Left renal pelvis (tissue), 4 donors: ENCODE data around the gene SUSD5. TPM values are rescaled to one million over a fixed set of nuclear protein-coding genes. Genes with fewer than 3 reads are reported as not detected.
A peak's percentile ranks its signal among the peaks of the same experiment; 100 is the strongest.
"Not testable (repeated sequence)": the region's sequence is repeated elsewhere in the genome, so short reads cannot be mapped to it uniquely, and the experiment has no call there.

ENCODE experiments used
- DNase-seq, 4 donors: peaks; one replicate each; pipeline ENCODE4 v3.0.0-alpha.2; 2013; ENCODE audit warnings: low read depth in 4 of 4, low spot score in 3 of 4
- polyA plus RNA-seq, 4 donors: library from polyadenylated mRNA; unstranded; fragments of 120-200 nt; gene quantifications; one replicate each; pipeline ENCODE4 v1.2.1, GENCODE V29; 2013; ENCODE audit not compliant: insufficient read length in 4 of 4

The SUSD5 gene
- polyA plus RNA-seq, 4 donors: 4.1 to 53.4 (median 8.4) TPM

DNA sequence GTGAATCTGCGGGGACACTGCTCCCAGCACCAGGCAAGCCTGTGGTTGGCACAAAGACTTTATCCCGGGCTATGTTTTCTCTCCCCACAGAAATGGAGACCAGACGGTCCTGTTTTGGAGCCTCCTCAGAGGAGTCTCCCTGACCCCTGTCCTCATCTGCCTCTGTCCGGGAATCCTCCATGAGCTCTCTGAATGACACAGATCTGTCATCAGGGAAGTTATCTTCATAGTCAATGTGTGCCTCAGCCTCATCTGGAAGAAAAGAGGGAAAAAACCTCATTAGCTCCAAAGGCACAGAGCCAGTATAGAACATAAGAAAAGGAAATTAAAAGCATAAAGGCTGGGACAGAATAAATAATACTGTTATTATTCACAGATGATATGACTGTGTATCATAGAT is 64.8 kb downstream of the SUSD5 start:
- DNase-seq: no peak

DNA sequence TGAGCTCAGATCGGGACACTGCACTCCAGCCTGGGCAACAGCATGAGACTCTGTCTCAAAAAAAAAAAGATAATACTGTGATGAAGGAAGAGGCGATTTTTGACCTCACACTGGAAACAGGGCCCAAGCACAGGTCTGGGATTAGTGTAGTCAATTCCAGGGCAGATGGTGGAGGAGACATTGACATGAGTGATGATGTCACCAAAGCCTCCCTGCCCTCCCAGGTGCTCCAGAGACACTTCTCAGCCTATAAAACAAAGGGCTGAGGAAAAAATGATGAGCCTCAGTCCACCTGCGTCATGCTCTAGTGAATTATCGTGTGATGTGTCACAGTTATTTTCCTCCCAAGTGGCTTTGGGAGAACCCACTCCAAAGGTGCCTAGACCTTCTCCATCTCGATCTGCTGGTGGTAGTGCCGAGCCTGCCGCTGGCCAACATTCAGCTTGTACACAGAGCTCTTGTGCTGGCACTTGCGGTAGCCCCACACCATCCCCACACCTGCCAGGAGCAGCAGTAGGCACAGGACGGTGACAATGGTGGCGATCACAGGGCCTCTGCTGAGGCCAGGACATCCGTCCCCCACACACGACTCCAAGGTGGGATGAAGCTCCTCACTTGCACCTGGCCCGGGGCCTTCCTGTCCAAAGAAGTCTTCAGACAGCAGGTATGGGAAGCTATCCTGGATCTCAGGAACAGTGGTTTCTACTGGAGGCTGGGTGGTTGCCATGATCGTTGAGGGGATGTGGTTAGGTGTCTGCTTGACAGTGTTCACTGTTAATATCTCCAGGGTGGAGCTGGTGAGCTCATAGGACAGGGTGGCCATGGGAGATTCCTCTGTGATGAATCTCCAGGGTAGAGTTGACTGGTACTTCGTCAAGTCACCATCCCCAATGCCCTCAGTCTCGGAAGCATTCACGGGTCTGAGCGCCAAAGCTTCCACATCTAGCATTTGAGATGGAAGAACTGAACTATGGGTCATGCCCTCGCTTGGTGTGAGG is 65.9 kb downstream of the SUSD5 start:
- no peak for DNase-seq

DNA sequence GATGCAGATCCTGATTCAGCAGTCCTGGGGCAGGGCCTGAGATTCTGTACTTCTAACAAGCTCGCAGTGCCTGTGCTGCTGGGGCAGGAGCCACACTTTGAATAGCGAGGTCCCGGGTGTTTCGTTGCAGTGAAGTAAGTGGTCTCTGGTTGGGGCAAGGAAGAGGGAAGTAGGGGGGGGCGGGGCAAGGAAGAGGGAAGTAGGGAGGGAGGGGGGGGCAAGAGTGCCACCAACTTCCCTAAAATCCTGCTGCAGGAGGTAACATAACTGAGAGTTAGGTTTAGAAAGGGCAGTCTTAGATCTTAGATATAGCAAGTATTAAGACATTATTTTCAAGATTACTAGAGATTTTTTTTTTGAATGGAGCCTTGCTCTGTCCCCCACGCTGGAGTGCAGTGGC is 69.3 kb downstream of the SUSD5 start:
- DNase-seq: no peak

GRCh38 chr3:33146791-33147445 is 71.7 kb downstream of the SUSD5 start:
- DNase-seq: no peak

DNA sequence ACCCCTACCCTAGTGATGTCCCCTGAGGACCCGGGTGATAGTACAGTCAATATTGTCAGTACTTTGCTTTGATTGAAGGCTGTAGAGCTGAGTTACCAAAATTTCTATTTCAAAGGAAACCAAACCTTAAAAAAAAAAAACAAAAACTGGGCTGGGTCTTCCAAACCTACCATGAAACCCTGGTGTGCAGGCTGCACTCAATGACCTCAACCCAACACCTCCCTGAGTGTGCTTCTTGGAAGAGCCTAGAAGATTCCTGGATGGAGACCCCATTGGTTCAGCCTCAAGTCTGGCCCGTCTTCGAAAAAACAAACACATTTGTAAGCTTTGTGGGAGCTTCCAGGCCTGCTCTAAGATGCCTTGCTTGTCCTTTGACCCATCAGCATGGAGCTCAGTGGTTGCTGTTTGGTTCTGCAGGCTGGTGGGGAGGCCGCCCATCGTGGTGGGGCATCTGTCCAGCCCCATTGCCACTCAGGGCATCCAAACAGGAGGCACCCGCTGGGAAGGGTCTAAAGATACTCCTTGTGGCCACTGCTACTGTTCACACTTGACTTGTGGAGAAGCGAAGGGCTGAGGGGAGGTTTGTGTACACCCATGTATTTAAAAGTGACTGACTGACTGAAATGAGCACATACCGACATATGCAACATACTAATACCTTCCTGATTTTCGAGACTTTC is 72.6 kb downstream of the SUSD5 start:
- DNase-seq: no peak

DNA sequence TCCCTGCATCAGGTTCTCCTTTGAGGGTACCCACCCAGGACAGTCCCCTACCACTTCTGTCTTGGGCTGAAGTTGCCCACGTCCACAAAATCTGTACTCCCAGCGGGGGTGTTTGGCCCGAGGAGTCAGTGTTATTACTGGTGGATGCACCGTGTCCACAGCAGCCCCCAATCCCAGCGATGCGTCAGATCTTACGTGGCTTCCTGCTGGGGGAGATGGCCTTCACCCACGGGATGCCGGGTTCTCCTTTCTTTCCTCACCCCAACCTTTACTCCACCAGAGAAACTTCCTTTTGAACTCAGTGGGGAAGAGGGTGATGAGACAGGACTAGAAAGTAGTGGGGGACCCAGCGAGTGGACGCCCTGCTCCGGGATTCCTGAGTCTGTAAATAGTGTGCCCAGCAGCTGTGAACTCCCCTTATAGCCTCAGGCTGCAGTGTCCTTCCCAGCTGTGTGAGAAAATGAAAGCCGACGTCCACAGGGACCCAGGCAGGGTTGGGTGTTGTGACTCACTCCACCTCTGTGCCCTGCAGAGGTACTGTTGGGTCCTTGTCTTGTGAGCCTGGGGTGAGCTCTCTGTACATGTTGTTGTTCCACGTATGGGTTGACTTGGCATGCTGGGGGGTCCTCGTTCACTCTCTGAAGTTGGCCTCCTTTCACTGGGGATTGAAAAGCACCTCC is 73.2 kb downstream of the SUSD5 start:
- DNase-seq: no peak

GRCh38 chr3:33144433-33144832 is 74.2 kb downstream of the SUSD5 start:
- DNase-seq: no peak

GRCh38 chr3:33141006-33141405 is 77.6 kb downstream of the SUSD5 start:
- no peak for DNase-seq

DNA sequence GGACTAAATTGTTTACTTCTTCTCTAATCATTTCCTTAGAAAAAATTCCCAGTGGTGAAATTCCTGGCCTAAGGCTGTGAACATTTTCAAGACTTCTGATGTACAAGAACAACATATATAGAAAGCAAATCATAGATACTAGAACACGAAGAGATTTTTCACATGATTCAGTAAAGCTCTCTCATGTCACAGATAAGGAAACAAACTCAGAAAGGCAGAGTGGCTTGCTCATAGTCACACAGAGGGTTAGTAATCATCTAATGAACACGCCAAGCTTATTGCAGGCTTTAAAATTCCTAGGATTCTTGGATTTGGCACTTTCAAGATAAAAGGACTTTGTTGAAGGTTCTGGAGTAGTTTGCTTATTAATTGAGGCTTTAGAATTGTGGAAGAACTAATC is 78.6 kb downstream of the SUSD5 start:
- DNase-seq: no peak

GRCh38 chr3:33139006-33139623 is 79.5 kb downstream of the SUSD5 start:
- DNase-seq: not testable (repeated sequence)

DNA sequence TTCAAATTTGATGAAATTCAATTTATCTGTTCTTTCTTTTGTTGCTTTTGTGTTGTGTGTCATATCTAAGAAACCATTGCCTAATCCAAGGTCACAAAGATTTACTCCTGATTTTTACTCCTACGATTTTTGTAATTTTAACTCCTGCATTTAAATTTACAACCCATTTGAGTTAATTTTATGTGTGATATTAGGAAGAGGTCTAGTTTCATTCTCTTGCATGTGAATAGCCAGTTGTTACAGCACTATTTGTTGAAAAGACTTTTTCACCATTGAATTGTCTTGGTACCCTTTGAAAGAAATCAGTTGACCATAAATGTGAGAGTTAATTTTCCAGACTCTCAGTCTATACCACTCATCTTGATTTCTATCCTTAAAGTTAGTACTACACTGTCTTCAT is 80.9 kb downstream of the SUSD5 start:
- DNase-seq: no peak

DNA sequence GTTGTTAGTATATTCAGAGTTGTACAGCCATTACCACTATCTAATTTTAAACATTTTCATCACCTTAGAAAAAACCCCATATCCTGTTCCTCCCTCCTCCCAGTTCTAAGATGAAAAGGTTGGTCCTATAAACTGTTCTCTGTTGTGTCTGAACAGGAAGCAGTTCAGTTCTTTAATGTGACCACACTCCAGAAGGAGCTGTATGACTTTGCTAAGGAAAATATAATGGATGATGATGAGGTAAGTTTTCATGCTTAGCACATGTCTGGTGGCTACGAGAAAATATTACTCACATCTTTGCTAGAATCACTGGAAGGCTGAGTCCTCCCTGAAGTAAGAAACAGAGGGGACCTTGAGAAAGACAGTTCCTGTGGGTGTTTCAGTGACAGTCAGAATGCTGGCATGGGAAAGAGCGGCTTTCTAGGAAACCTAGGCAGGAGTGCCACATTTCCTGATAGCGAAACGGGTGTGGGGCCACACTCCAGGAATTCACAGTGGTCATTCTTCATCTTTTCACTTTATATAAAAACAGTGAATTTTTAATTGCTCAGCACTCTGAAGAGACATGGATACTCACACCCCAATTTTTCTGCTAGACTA is 84.5 kb downstream of the SUSD5 start:
- no peak for DNase-seq

DNA sequence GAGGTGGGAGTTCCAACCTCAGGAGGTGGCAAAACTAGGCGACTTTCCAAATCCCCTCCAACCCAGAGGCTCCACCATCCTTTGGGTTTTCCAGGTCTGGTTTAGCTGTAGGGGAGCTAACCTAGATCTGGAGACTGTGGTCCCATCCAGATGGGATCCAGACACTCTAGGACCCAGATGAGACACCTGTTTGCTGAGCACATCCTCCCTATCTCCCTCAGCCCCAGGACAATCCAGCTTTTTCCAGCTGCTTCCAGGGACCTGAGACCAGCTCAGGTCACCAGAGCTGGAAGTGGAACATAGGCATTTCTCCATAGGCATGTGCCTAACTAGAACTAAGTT is 86.6 kb downstream of the SUSD5 start:
- no peak for DNase-seq

DNA sequence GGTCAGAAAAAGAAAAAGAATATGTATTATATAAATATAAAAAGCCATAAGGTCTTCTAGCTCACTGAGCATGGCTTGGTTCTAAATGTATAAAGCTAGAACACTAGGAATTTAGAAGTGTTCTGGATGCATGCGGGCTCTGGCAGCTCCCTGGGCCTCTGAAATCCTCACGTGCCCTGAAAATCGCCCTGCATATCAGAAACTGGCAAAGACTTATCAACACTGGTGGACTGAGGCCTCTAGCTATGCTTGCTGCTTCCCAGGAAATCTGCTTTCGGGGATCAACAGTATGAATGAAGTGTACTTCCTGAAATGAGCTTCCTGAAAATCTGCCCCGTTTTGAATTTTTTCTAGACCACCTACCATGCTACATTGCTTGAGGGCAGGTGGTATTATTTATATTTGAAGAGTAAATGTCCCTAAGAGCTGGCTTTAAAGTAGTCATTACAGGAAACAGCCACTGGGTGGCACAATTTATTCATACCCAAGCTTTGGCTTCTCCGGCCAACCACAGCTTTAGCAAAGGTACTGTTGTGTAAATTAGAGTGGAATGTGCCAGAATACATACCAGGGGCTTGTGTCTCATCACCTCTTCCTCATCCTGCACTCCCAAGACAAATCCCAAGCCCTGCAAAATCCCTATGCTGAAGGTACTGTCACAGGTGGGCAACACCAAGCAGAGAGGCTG is 87.1 kb downstream of the SUSD5 start:
- DNase-seq: peak in 1 of 4 donors; percentile 49

DNA sequence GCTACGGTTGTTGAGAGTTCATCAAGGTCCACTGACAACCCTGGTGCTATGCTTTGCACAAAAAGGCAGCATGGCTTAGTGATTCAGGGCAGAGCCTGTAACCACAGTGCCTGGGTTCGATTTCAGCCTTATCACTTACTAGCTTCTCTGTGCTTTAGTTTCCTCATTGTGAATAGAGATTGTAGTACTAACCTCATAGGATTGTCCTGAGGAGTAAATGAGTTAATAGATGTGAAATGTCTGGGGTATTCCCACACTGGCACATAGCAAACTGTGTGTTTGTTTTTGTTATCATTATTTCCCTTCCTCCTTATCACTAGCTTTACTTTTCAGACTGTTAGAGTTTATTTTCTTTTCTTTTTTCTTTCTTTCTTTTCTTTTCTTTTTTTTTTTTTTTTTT is 88.5 kb downstream of the SUSD5 start:
- DNase-seq: no peak

GRCh38 chr3:33128706-33129105 is 89.9 kb downstream of the SUSD5 start:
- DNase-seq: no peak

DNA sequence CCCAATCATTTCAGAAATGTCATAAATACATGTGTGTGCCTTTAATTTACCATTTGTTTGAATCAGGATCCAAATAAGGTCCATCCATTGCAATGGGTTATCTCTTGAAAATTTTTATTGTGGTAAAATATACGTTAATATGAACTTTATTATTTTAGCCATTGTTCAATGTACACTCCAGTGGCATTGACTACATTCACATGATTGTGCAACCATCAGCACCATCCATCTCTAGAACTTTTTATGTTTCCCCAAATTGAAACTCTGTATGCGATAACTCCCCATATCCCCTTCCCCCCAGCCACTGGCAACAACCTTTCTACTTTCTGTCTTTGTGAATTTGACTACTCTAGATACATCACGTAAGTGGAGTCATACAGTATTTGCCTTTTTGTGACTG is 92.8 kb downstream of the SUSD5 start:
- no peak for DNase-seq

GRCh38 chr3:33124638-33125037 is 94.0 kb downstream of the SUSD5 start:
- DNase-seq: no peak

DNA sequence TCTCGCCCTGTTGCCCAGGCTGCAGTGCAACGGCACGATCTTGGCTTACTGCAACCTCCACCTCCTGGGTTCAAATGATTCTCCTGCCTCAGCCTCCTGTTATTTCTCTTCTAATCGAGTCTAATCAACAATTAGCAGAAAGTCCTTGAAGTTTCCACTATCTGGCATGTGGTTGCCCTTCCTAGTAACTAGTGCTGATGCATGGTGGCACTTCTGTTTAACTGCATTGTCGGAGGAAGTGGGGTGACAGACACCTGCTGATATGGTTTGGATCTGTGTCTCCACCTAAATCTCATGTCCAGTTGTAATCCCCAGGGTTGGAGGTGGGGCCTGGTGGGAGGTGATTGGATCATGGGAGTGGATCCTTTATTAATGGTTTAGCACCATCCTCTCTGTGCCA is 95.6 kb downstream of the SUSD5 start:
- DNase-seq: no peak

DNA sequence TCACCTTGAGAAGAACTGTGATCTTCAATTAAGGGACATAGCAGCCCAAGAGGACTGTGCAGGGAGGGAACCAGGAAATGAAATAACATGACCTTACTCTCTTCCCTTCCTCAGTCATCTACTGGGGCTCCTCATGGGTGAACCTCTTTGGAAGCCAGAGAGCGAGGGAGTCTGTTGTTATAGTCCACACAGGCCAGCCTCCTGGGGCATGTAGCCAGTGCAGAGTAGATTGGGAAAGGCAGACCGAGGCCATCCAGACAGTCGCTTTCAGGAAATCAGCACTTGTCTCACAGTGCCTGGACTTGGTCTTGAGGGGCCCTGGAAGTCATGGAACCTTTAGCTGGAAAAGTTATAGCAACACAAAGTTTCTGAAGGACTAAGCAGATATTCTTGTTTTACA is 98.7 kb downstream of the SUSD5 start:
- no peak for DNase-seq
